Measurements from ENCODE around the gene SNF8. TPM values are rescaled to one million over a fixed set of nuclear protein-coding genes. Genes with fewer than 3 reads are reported as not detected.
A peak's percentile ranks its signal among the peaks of the same experiment; 100 is the strongest.

SNF8 gene
- total RNA-seq, 2 donors from 2014 or later = 98.7 to 139 TPM

DNA sequence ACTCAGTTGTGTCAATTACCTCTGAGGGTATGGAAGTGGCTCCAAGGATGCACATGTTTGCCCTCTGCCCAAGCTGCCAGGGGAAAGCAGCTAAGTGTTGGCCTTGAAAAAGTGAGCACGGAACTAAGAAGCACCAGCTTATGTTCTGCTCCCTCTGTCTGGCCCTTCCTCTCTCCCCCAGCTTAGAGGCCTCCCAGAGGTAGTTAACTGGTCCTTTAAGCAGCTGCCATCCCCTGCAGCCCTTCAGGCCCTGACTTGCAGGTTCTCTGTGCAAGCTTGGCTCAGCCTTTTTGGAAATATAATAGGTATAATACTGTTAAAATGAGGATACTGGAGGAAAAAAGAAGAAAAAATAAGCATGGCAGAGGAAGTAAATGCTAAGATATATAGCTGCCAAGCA is 43.4 kb downstream of the SNF8 start:
- Histone ChIP-seq H3K4me3 (no peak overlapping the region), H3K9ac (ENCODE audit: low read depth in 2 of 2, low read length in 2 of 2) (no peak overlapping the region), H3K27me3 (no peaks in the 10 kb centered on the region), H3K27ac (no peak overlapping the region), H3K36me3 (no peaks in the 10 kb centered on the region), H3K4me1 (no peaks in the 10 kb centered on the region), H3K9me3 (no peaks in the 10 kb centered on the region)
- TF ChIP-seq, protein P1, sequence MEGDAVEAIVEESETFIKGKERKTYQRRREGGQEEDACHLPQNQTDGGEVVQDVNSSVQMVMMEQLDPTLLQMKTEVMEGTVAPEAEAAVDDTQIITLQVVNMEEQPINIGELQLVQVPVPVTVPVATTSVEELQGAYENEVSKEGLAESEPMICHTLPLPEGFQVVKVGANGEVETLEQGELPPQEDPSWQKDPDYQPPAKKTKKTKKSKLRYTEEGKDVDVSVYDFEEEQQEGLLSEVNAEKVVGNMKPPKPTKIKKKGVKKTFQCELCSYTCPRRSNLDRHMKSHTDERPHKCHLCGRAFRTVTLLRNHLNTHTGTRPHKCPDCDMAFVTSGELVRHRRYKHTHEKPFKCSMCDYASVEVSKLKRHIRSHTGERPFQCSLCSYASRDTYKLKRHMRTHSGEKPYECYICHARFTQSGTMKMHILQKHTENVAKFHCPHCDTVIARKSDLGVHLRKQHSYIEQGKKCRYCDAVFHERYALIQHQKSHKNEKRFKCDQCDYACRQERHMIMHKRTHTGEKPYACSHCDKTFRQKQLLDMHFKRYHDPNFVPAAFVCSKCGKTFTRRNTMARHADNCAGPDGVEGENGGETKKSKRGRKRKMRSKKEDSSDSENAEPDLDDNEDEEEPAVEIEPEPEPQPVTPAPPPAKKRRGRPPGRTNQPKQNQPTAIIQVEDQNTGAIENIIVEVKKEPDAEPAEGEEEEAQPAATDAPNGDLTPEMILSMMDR (IDR thresholded peaks at IDR 0.05) = no peak
- no peak for DNase-seq
- intact Hi-C loops (cut with DNase I) = no loop called here

DNA sequence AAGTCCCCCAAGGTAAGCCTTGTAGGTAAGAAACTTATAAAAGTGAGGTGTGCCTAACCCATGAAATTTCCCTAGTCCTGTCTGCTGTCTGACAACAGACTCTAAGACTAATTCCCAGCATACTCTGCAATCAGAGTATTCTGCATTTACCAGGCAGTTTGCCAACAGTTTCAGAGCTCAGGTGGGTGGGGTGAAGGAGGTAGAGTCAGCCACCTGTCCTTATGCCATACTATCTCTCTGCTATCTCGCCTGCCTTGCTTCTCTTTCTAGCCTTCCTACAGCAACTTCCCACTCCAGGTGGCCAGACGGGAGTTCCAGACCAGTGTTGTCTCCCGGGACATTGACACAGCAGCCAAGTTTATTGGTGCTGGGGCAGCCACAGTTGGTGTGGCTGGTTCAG is 49.8 kb downstream of the SNF8 start:
- TF ChIP-seq, protein P1 (IDR thresholded peaks at IDR 0.05) = no peak
- H3K9ac ChIP-seq (ENCODE audit: low read depth in 2 of 2, low read length in 2 of 2) = peak overlapping the region in 1 of 2 donors; percentile 100
- peak; percentile 64 for DNase-seq
- H3K4me1 ChIP-seq = peaks cover 7% of the 10 kb centered on the region
- no peaks in the 10 kb centered on the region for H3K36me3 ChIP-seq
- no peak overlapping the region for H3K4me3 ChIP-seq
- H3K27ac ChIP-seq = no peak overlapping the region
- no peaks in the 10 kb centered on the region for H3K9me3 ChIP-seq
- no peaks in the 10 kb centered on the region for H3K27me3 ChIP-seq
- intact Hi-C loops (cut with DNase I) = no loop called here

DNA sequence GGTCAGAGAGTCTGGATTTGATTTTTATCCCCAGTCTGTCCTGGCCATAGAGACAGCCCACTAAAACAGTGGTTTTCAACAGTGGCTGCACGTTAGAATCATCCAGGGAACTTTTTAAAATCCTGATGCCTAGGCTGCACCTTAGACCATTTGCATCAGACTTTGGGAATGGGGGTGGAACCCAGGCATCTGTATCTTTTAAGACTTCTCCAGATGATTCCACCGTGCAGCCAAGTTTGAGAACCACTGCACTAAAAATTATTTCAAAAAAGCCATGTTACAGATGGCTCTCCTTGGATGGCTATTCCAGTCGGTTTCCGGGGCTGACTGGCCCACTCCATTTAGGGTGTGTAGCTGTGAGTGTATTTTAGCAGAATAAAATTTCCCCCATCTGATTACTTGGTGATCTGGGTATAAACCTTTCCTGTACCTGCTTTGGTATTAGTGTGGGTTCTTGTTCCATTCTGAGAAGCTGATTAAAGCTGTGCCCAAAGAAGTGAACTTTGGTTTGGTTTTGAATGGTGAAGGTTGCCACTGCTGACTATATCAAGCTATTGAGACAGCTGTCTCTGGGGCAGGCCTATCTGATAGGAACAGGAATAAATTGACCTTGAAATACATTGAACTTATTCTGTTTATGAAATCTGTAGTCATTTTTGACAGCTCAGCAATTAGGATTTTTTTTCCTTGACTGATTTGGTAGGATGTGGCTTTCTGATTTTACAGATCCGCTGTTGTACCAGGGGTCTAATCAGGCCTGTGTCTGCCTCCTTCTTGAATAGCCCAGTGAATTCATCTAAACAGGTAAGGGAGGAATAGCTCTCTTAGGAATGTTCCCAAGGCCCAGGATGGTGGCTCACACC is 50.8 kb downstream of the SNF8 start:
- H3K27ac ChIP-seq = peak overlapping the region; percentile 81
- intact Hi-C loops (cut with DNase I) = no loop called here
- no peak for DNase-seq

DNA sequence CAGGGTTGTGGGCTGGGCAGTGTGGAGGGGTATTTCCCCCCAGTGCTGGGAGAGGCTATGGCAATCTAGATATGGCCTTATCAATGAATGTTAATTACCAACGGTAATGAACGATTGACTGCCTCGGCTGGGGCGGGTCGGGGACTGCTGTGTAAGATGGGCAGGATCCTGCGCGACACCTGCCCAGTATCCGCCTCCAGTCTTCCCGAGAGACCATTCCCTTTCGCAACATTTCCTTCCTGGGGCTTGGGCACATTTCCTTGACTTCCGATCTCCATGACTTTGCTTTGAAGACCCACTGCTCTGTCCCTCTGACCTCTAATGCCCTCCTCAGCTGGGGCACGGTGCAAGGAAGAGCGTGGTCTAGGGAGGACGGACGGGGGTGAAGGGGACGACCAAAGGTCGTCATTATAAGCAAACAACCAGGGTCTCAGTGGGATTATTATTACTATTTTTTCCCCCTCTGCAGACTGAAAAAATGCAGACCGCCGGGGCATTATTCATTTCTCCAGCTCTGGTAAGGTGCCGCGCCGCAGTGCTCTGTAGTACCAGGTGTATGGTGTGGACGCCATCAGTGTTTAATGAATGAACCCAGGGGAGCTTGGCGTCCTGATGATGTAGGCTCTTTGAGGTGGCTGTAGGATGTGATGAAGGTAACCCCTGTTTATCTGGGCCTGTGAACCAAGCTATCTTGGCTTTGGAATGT is 51.5 kb downstream of the SNF8 start:
- TF ChIP-seq, protein P1 (IDR thresholded peaks at IDR 0.05) = no peak
- H3K4me1 ChIP-seq = peaks cover 7% of the 10 kb centered on the region
- DNase-seq = no peak
- no peaks in the 10 kb centered on the region for H3K9me3 ChIP-seq
- H3K9ac ChIP-seq (ENCODE audit: low read depth in 2 of 2, low read length in 2 of 2) = peak overlapping the region; percentile 85 to 100
- peak overlapping the region; percentile 81 for H3K4me3 ChIP-seq
- intact Hi-C loops (cut with DNase I) = no loop called here
- H3K36me3 ChIP-seq = no peaks in the 10 kb centered on the region
- H3K27me3 ChIP-seq = no peaks in the 10 kb centered on the region
- H3K27ac ChIP-seq = peak overlapping the region; percentile 81

More for the DNA sequence above, 50.8 kb downstream of the SNF8 start:
- no peaks in the 10 kb centered on the region for H3K36me3 ChIP-seq
- TF ChIP-seq, protein P1 (IDR thresholded peaks at IDR 0.05) = no peak
- no peaks in the 10 kb centered on the region for H3K27me3 ChIP-seq
- peak overlapping the region; percentile 85 to 100 for H3K9ac ChIP-seq (ENCODE audit: low read depth in 2 of 2, low read length in 2 of 2)
- H3K4me1 ChIP-seq = peaks cover 7% of the 10 kb centered on the region
- H3K9me3 ChIP-seq = no peaks in the 10 kb centered on the region
- peak overlapping the region; percentile 81 for H3K4me3 ChIP-seq

DNA sequence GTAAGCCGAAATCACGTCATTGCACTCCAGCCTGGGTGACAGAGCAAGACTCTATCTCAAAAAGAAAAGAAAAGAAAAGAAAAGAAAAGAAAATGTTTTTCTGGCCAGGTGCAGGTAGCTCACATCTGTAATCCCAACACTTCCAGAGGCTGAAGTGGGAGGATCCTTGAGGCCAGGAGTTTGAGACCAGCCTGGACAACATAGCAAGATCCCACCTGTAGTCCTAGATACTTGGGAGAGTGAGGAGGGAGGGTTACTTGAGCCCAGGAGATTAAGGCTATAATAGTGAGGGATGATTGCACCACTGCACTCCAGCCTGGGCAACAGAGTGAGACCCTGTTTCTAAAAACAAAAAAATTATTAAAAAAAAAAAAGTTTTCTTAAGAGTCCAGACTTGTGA is 54.6 kb downstream of the SNF8 start:
- H3K9ac ChIP-seq (ENCODE audit: low read depth in 2 of 2, low read length in 2 of 2) = no peak overlapping the region
- no peak overlapping the region for H3K27ac ChIP-seq
- intact Hi-C loops (cut with DNase I) = no loop called here
- H3K36me3 ChIP-seq = no peaks in the 10 kb centered on the region
- peaks cover 7% of the 10 kb centered on the region for H3K4me1 ChIP-seq
- no peaks in the 10 kb centered on the region for H3K9me3 ChIP-seq
- H3K27me3 ChIP-seq = no peaks in the 10 kb centered on the region
- TF ChIP-seq, protein P1 (IDR thresholded peaks at IDR 0.05) = no peak
- DNase-seq = no peak
- H3K4me3 ChIP-seq = no peak overlapping the region

Measured in colonic mucosa (tissue), 4 donors.